Activated T-helper 2 cell treated with anti-CD3 and anti-CD28 coated beads, Interferon-gamma antibody, Interleukin-2, Interleukin-4, amounts not matched to agents 10 μg/mL and 5 μg/mL and 100 μg/mL, durations not matched to agents 14 hours and 24 hours and 36 hours (primary cell): ENCODE data around the gene TAMM41. TPM values are rescaled to one million over a fixed set of nuclear protein-coding genes. Genes with fewer than 3 reads are reported as not detected.
"Not testable (repeated sequence)": the region's sequence is repeated elsewhere in the genome, so short reads cannot be mapped to it uniquely, and the experiment has no call there.

Experiments
- DNase-seq: peaks from one replicate; pipeline ENCODE4 v3.0.0; 2021; ENCODE audit warnings: low spot score
- H3K27ac Mint-ChIP-seq: one replicate; pipeline ENCODE4 v1.8.0; 2021; ENCODE audit warnings: mixed read lengths
- H3K27me3 Mint-ChIP-seq: one replicate; pipeline ENCODE4 v1.8.0; 2021; ENCODE audit warnings: low read depth, mixed read lengths
- H3K36me3 Mint-ChIP-seq: one replicate; pipeline ENCODE4 v1.8.0; 2021; ENCODE audit warnings: low read depth, mixed read lengths
- H3K4me1 Mint-ChIP-seq: one replicate; pipeline ENCODE4 v1.8.0; 2021; ENCODE audit warnings: low read depth, mixed read lengths
- H3K4me3 Mint-ChIP-seq: one replicate; pipeline ENCODE4 v1.8.0; 2021; ENCODE audit warnings: low read depth, mild to moderate bottlenecking, moderate library complexity, mixed read lengths
- H3K9me3 Mint-ChIP-seq: one replicate; pipeline ENCODE4 v1.8.0; 2021; ENCODE audit warnings: mixed read lengths
- intact Hi-C: fragments of 100-400 bp; cut with micrococcal nuclease; formaldehyde crosslinking; loops from one replicate; pipeline ENCODE4 v1.15.1; 2023
- total RNA-seq: library from RNA; stranded (reverse); gene quantifications from 2 replicates; pipeline ENCODE4 v1.2.3, GENCODE V29; 2022

TAMM41 gene
- total RNA-seq, 1 donor from 2014 or later = 30.6 TPM

- DNase-seq, H3K4me3 Mint-ChIP-seq, H3K4me1 Mint-ChIP-seq, intact Hi-C loops, H3K9me3 Mint-ChIP-seq, H3K36me3 Mint-ChIP-seq, H3K27ac Mint-ChIP-seq, H3K27me3 Mint-ChIP-seq: not testable (repeated sequence)
These were observed 98.4 kb downstream of the TAMM41 start for GRCh38 chr3:11748306-11748705.

Other genes starting within 250 kb of the TAMM41 start
- gene VGLL4, start 203.0 kb downstream of the TAMM41 start, total RNA-seq = 66.6 and 69.8 TPM in 2 replicates
- gene SYN2, start 157.5 kb upstream of the TAMM41 start, total RNA-seq = 0.23 and 0.30 TPM in 2 replicates